HL-60 (cell line): ENCODE results near the gene FBXO34.

Experiments
- DNase-seq, 2 experiments: peaks; one replicate each; pipeline ENCODE4 v3.0.0-alpha.2; 2010 to 2020; ENCODE audit warnings: low read depth in 1 of 2, low spot score in 1 of 2
- H3K27ac ChIP-seq: fragments of 250-450 bp; sonication (Bioruptor Pico); replicated peaks from 2 replicates; pipeline ENCODE4 v1.5.1; 2020; ENCODE audit warnings: mild to moderate bottlenecking, moderate library complexity
- H3K27me3 ChIP-seq: fragments of 250-450 bp; sonication (Bioruptor Pico); 2 replicates; pipeline ENCODE4 v1.5.1; 2021; ENCODE audit warnings: mild to moderate bottlenecking, moderate library complexity; ENCODE audit not compliant: insufficient read depth, poor library complexity, severe bottlenecking
- H3K4me3 ChIP-seq: replicated peaks from 2 replicates; pipeline ENCODE4 v1.5.1; 2011; ENCODE audit warnings: mild to moderate bottlenecking, control low read depth, low read length; ENCODE audit not compliant: insufficient read depth
- CTCF ChIP-seq: IDR thresholded peaks from one replicate; pipeline ENCODE4 v1.5.1; 2011; ENCODE audit warnings: low read length, control low read depth, inconsistent platforms; ENCODE audit not compliant: insufficient read depth
- GABPA ChIP-seq: IDR thresholded peaks from 2 replicates; pipeline ENCODE4 v1.6.1; 2012; ENCODE audit warnings: low read depth
- POLR2AphosphoS5 ChIP-seq: IDR thresholded peaks from 2 replicates; pipeline ENCODE4 v1.6.1; 2012; ENCODE audit warnings: low read depth
- REST ChIP-seq: IDR thresholded peaks from 2 replicates; pipeline ENCODE4 v1.6.1; 2012; ENCODE audit warnings: low read depth; ENCODE audit not compliant: insufficient replicate concordance
- SPI1 ChIP-seq: IDR thresholded peaks from 2 replicates; pipeline ENCODE4 v1.6.1; 2012; ENCODE audit warnings: low read depth, mild to moderate bottlenecking, borderline replicate concordance

The FBXO34 gene

GRCh38 chr14:55324812-55325211, 53.6 kb downstream of the FBXO34 start:
- TF ChIP-seq SPI1 (no peak), CTCF (no peak), GABPA (no peak), POLR2AphosphoS5 (no peak), REST (no peak)
- no peaks in the 10 kb centered on the region for H3K27me3 ChIP-seq
- DNase-seq, result no peak
- no peak overlapping the region for H3K27ac ChIP-seq
- no peak overlapping the region for H3K4me3 ChIP-seq

GRCh38 chr14:55327179-55327578, 56.0 kb downstream of the FBXO34 start:
- Histone ChIP-seq H3K4me3 (no peak overlapping the region), H3K27ac (no peak overlapping the region), H3K27me3 (no peaks in the 10 kb centered on the region)
- no peak for TF ChIP-seq CTCF
- no peak for TF ChIP-seq POLR2AphosphoS5
- TF ChIP-seq REST, result no peak
- TF ChIP-seq GABPA, result no peak
- no peak for TF ChIP-seq SPI1
- no peak for DNase-seq

GRCh38 chr14:55328317-55328716, 57.1 kb downstream of the FBXO34 start:
- no peaks in the 10 kb centered on the region for H3K27me3 ChIP-seq
- DNase-seq, result no peak
- H3K27ac ChIP-seq, result no peak overlapping the region
- H3K4me3 ChIP-seq, result no peak overlapping the region
- TF ChIP-seq CTCF (no peak), POLR2AphosphoS5 (no peak), SPI1 (no peak), GABPA (no peak), REST (no peak)
